CD4-positive, alpha-beta memory T cell (primary cell): ENCODE results near the gene CFAP97D2. TPM values are rescaled to one million over a fixed set of nuclear protein-coding genes. Genes with fewer than 3 reads are reported as not detected.
"Not testable (repeated sequence)": the region's sequence is repeated elsewhere in the genome, so short reads cannot be mapped to it uniquely, and the experiment has no call there.

Experiments used
- CTCF ChIA-PET: fragments of 350-600 bp; sonication (Branson Sonifier 250); formaldehyde crosslinking; loops from one replicate; lab custom pipeline; 2021; ENCODE audit warnings: inconsistent platforms; ENCODE audit not compliant: partially characterized antibody; lab: Charles Lee
- POLR2A ChIA-PET: fragments of 350-600 bp; sonication (Branson Sonifier 250); formaldehyde crosslinking; loops from one replicate; lab custom pipeline; 2021; ENCODE audit not compliant: partially characterized antibody; lab: Charles Lee
- DNase-seq, 5 donors: peaks; one replicate each; pipeline versions ENCODE4 v3.0.0 to v3.0.0-alpha.2; 2020 to 2022; ENCODE audit warnings: mixed read lengths in 1 of 5
- H3K27ac ChIP-seq: one replicate; pipeline ENCODE4 v1.7.0; 2013; ENCODE audit warnings: low read depth, low read length
- H3K27me3 ChIP-seq: 2 replicates; pipeline ENCODE4 v1.7.0; 2013; ENCODE audit warnings: mild to moderate bottlenecking, low read length, moderate library complexity; ENCODE audit not compliant: insufficient read depth
- H3K36me3 ChIP-seq: 2 replicates; pipeline ENCODE4 v1.7.0; 2013; ENCODE audit warnings: mild to moderate bottlenecking, low read length, moderate library complexity; ENCODE audit not compliant: insufficient read depth
- H3K4me1 ChIP-seq: 2 replicates; pipeline ENCODE4 v1.7.0; 2013; ENCODE audit warnings: mild to moderate bottlenecking, low read length, moderate library complexity; ENCODE audit not compliant: insufficient read depth
- H3K4me3 ChIP-seq, 2 donors: one replicate each; pipeline ENCODE4 v1.7.0; 2013; ENCODE audit warnings: low read length in 2 of 2, mild to moderate bottlenecking in 1 of 2
- H3K9me3 ChIP-seq, 2 donors: one replicate each; pipeline ENCODE4 v1.7.0; 2013; ENCODE audit warnings: low read length in 2 of 2, control low read depth in 1 of 2; ENCODE audit not compliant: control insufficient read depth in 1 of 2
- H3K27ac Mint-ChIP-seq, 7 donors: one replicate each; pipeline ENCODE4 v1.8.0; 2020 to 2021; ENCODE audit warnings: mixed read lengths in 7 of 7, mild to moderate bottlenecking in 6 of 7, inconsistent platforms in 3 of 7, moderate library complexity in 3 of 7
- H3K27me3 Mint-ChIP-seq, 2 donors: one replicate each; pipeline ENCODE4 v1.8.0; 2020 to 2021; ENCODE audit warnings: mixed read lengths in 2 of 2
- H3K36me3 Mint-ChIP-seq, 2 donors: one replicate each; pipeline ENCODE4 v1.8.0; 2020 to 2021; ENCODE audit warnings: mixed read lengths in 2 of 2, inconsistent platforms in 1 of 2, mild to moderate bottlenecking in 1 of 2
- H3K4me1 Mint-ChIP-seq, 4 donors: one replicate each; pipeline ENCODE4 v1.8.0; 2020 to 2021; ENCODE audit warnings: mixed read lengths in 4 of 4, mild to moderate bottlenecking in 1 of 4
- H3K4me3 Mint-ChIP-seq, 8 donors: one replicate each; pipeline ENCODE4 v1.8.0; 2020 to 2021; ENCODE audit warnings: mixed read lengths in 8 of 8, mild to moderate bottlenecking in 7 of 8, moderate library complexity in 6 of 8, inconsistent platforms in 3 of 8
- H3K9me3 Mint-ChIP-seq, 8 donors: one replicate each; pipeline ENCODE4 v1.8.0; 2020 to 2021; ENCODE audit warnings: mixed read lengths in 8 of 8, mild to moderate bottlenecking in 5 of 8, inconsistent platforms in 3 of 8, moderate library complexity in 1 of 8
- intact Hi-C: fragments of 100-400 bp; cut with micrococcal nuclease; formaldehyde crosslinking; loops from one replicate; pipeline ENCODE4 v1.15.1; 2023
- polyA plus RNA-seq, 2 donors: library from polyadenylated mRNA; unstranded; fragments of 300-500 nt; fragmentation: Illumina TruSeq; gene quantifications; one replicate each; pipeline ENCODE4 v1.2.3, GENCODE V29; 2021
- total RNA-seq, 2 experiments: library from RNA; stranded (reverse); gene quantifications; one replicate each; pipeline ENCODE4 v1.2.3, GENCODE V29; 2021

The CFAP97D2 gene
- total and polyA plus RNA-seq, 4 experiments from 2014 or later, result not detected

GRCh38 chr13:114249077-114249476, 70.0 kb downstream of the CFAP97D2 start:
- Histone ChIP-seq H3K9me3 (no peaks in the 10 kb centered on the region), H3K4me1 (peaks cover 4% of the 10 kb centered on the region), H3K27me3 (no peaks in the 10 kb centered on the region), H3K4me3 (no peak overlapping the region), H3K36me3 (peaks cover 64% of the 10 kb centered on the region), H3K27ac (no peak overlapping the region)
- DNase-seq, result no peak
- H3K27ac Mint-ChIP-seq, result peak overlapping the region in 2 of 7 donors; percentile 66 to 68
- H3K4me1 Mint-ChIP-seq, result peaks cover 1 to 8% (median 4%) of the 10 kb centered on the region in 4 donors
- intact Hi-C loops, result no loop called here
- H3K4me3 Mint-ChIP-seq, result no peak overlapping the region
- H3K27me3 Mint-ChIP-seq, result no peaks in the 10 kb centered on the region
- ChIA-PET POLR2A (interaction anchor here (0.8 to 1.1 kb wide), 2 partner anchors 11 to 31 kb away, joined by 3 to 4 read pairs; no protein-coding TSS in a partner anchor), CTCF (interaction anchor here (1.5 to 1.6 kb wide), 2 partner anchors 10 to 11 kb away, joined by 3 to 4 read pairs; no protein-coding TSS in a partner anchor)
- no peaks in the 10 kb centered on the region for H3K9me3 Mint-ChIP-seq
- H3K36me3 Mint-ChIP-seq, result peaks cover 59 to 71% of the 10 kb centered on the region in 2 donors

- H3K9me3 ChIP-seq, intact Hi-C loops, H3K4me3 ChIP-seq, H3K27ac ChIP-seq, POLR2A ChIA-PET, H3K27me3 ChIP-seq, H3K4me3 Mint-ChIP-seq, H3K9me3 Mint-ChIP-seq, H3K27me3 Mint-ChIP-seq, DNase-seq, H3K4me1 Mint-ChIP-seq, H3K4me1 ChIP-seq: not testable (repeated sequence)
- CTCF ChIA-PET, result interaction anchor here (2.1 kb wide), 1 partner anchor 28 kb away, joined by 4 read pairs; no protein-coding TSS in a partner anchor
- peak overlapping the region in 4 of 7 donors; percentile 3 to 63 (median 23) for H3K27ac Mint-ChIP-seq
- H3K36me3 Mint-ChIP-seq, result peaks cover 61 to 66% of the 10 kb centered on the region in 2 donors
- H3K36me3 ChIP-seq, result peaks cover 50% of the 10 kb centered on the region
These were observed 72.8 kb downstream of the CFAP97D2 start for GRCh38 chr13:114251639-114252440.

- DNase-seq, result no peak
- no peak overlapping the region for H3K4me3 ChIP-seq
- peaks cover 50% of the 10 kb centered on the region for H3K36me3 ChIP-seq
- Mint-ChIP-seq H3K4me1 (peaks cover 15 to 27% (median 23%) of the 10 kb centered on the region in 4 donors), H3K4me3 (no peak overlapping the region), H3K27me3 (no peaks in the 10 kb centered on the region), H3K36me3 (peaks cover 70 to 73% of the 10 kb centered on the region in 2 donors), H3K27ac (peak overlapping the region in 2 of 7 donors; percentile 36 to 39), H3K9me3 (no peaks in the 10 kb centered on the region)
- CTCF ChIA-PET, result no interaction called here
- H3K27ac ChIP-seq, result no peak overlapping the region
- no peaks in the 10 kb centered on the region for H3K9me3 ChIP-seq
- intact Hi-C loops, result no loop called here
- H3K4me1 ChIP-seq, result peaks cover 29% of the 10 kb centered on the region
- POLR2A ChIA-PET, result interaction anchor here (0.5 kb wide), 1 partner anchor 181 kb away, joined by 3 read pairs; no protein-coding TSS in a partner anchor
- no peaks in the 10 kb centered on the region for H3K27me3 ChIP-seq
These were observed 77.5 kb downstream of the CFAP97D2 start for GRCh38 chr13:114256547-114256946.

DNA sequence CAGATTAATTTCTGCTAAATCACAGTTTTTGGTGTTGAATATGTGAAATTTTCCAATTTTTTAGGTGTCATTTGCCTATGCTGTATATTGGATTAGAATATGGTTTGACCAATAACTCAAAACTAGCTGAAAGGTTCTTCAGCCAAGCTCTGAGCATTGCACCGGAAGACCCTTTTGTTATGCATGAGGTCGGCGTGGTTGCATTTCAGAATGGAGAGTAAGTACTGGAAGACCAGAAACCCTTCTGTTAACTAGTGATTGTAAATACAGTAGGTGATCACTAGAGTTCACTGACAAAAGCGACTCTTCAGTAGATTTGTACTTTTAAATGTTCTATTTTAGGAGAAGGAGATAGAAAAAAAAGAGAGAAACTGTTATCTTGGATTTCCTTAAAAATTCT, 78.0 kb downstream of the CFAP97D2 start:
- H3K27ac ChIP-seq, result no peak overlapping the region
- peak overlapping the region in 2 of 7 donors; percentile 8 to 32 for H3K27ac Mint-ChIP-seq
- no peaks in the 10 kb centered on the region for H3K27me3 Mint-ChIP-seq
- no peaks in the 10 kb centered on the region for H3K9me3 Mint-ChIP-seq
- H3K4me1 ChIP-seq, result peaks cover 33% of the 10 kb centered on the region
- no peak for DNase-seq
- no peak overlapping the region for H3K4me3 ChIP-seq
- ChIA-PET CTCF (no interaction called here), POLR2A (no interaction called here)
- no peaks in the 10 kb centered on the region for H3K9me3 ChIP-seq
- peaks cover 69 to 72% of the 10 kb centered on the region in 2 donors for H3K36me3 Mint-ChIP-seq
- H3K4me1 Mint-ChIP-seq, result peaks cover 17 to 30% (median 26%) of the 10 kb centered on the region in 4 donors
- H3K4me3 Mint-ChIP-seq, result no peak overlapping the region
- H3K36me3 ChIP-seq, result peaks cover 47% of the 10 kb centered on the region
- intact Hi-C loops, result no loop called here
- H3K27me3 ChIP-seq, result no peaks in the 10 kb centered on the region

GRCh38 chr13:114258589-114258988, 79.5 kb downstream of the CFAP97D2 start:
- Mint-ChIP-seq H3K36me3 (peaks cover 76 to 80% of the 10 kb centered on the region in 2 donors), H3K27ac (peak overlapping the region in 1 of 7 donors; percentile 42), H3K4me3 (no peak overlapping the region), H3K27me3 (no peaks in the 10 kb centered on the region), H3K9me3 (no peaks in the 10 kb centered on the region), H3K4me1 (peaks cover 29 to 44% (median 39%) of the 10 kb centered on the region in 4 donors)
- Histone ChIP-seq H3K4me1 (peaks cover 49% of the 10 kb centered on the region), H3K36me3 (peaks cover 51% of the 10 kb centered on the region), H3K4me3 (no peak overlapping the region), H3K27me3 (no peaks in the 10 kb centered on the region), H3K27ac (no peak overlapping the region), H3K9me3 (no peaks in the 10 kb centered on the region)
- intact Hi-C loops, result no loop called here
- ChIA-PET POLR2A (no interaction called here), CTCF (no interaction called here)
- no peak for DNase-seq

DNA sequence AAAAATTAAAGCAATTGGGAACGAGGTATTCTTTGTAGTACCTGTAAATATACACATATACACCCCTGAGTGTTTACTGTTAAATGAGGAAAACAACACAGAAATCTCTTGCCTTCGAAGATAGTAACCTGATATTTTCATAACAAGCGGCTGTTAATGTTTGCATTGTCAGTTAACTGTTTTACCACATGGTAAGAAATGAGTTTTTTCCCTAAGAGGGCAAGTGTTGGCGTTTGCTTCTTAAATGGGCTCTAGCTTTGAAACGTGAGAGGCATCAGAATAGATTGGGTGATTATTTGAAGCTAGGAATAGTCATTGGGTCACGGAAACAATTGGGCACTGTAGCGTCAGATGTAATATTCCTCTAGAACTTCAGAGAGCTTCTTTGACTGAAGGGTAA, 80.3 kb downstream of the CFAP97D2 start:
- H3K4me3 Mint-ChIP-seq, result no peak overlapping the region
- Histone ChIP-seq H3K27me3 (no peaks in the 10 kb centered on the region), H3K4me1 (peaks cover 55% of the 10 kb centered on the region), H3K27ac (no peak overlapping the region), H3K36me3 (peaks cover 50% of the 10 kb centered on the region), H3K4me3 (no peak overlapping the region), H3K9me3 (no peaks in the 10 kb centered on the region)
- intact Hi-C loops, result no loop called here
- POLR2A ChIA-PET, result interaction anchor here (2.2 kb wide), 1 partner anchor 21 kb away, joined by 9 read pairs; the partner anchor contains the start of gene UPF3A
- no peaks in the 10 kb centered on the region for H3K27me3 Mint-ChIP-seq
- peaks cover 30 to 48% (median 42%) of the 10 kb centered on the region in 4 donors for H3K4me1 Mint-ChIP-seq
- peak overlapping the region in 1 of 7 donors; percentile 9 for H3K27ac Mint-ChIP-seq
- no peak for DNase-seq
- no peaks in the 10 kb centered on the region for H3K9me3 Mint-ChIP-seq
- peaks cover 73 to 78% of the 10 kb centered on the region in 2 donors for H3K36me3 Mint-ChIP-seq
- CTCF ChIA-PET, result interaction anchor here (0.6 kb wide), 1 partner anchor 10 kb away, joined by 3 read pairs; no protein-coding TSS in a partner anchor

- peaks cover 44% of the 10 kb centered on the region for H3K36me3 ChIP-seq
- H3K27me3 Mint-ChIP-seq, result no peaks in the 10 kb centered on the region
- ChIA-PET POLR2A (interaction anchor here (0.6 to 2.2 kb wide), 2 partner anchors 21 to 414 kb away, joined by 3 to 9 read pairs; partner anchors contain the start of gene UPF3A), CTCF (interaction anchor here (0.6 kb wide), 1 partner anchor 11 kb away, joined by 3 read pairs; no protein-coding TSS in a partner anchor)
- peak overlapping the region in 6 of 7 donors; percentile 6 to 68 (median 49) for H3K27ac Mint-ChIP-seq
- intact Hi-C loops, result no loop called here
- peaks cover 59% of the 10 kb centered on the region for H3K4me1 ChIP-seq
- H3K27me3 ChIP-seq, result no peaks in the 10 kb centered on the region
- DNase-seq, result no peak
- no peak overlapping the region for H3K27ac ChIP-seq
- H3K4me3 Mint-ChIP-seq, result no peak overlapping the region
- H3K4me1 Mint-ChIP-seq, result peaks cover 33 to 53% (median 43%) of the 10 kb centered on the region in 4 donors
- no peaks in the 10 kb centered on the region for H3K9me3 Mint-ChIP-seq
- peaks cover 70 to 76% of the 10 kb centered on the region in 2 donors for H3K36me3 Mint-ChIP-seq
- no peak overlapping the region for H3K4me3 ChIP-seq
- no peaks in the 10 kb centered on the region for H3K9me3 ChIP-seq
These were observed 80.9 kb downstream of the CFAP97D2 start for GRCh38 chr13:114259974-114260373.
